K562 (cell line): Measurements from ENCODE around the gene NR2F6. TPM values are rescaled to one million over a fixed set of nuclear protein-coding genes. Genes with fewer than 3 reads are reported as not detected.

ENCODE experiments used
- GABPB1 ChIP-seq: sonication (generic); formaldehyde crosslinking; IDR thresholded peaks from 2 replicates; pipeline ENCODE4 v1.8.0; 2022; ENCODE audit warnings: mild to moderate bottlenecking, missing genetic modification reagents
- RBFOX2 ChIP-seq: fragments of 200-400 bp; formaldehyde crosslinking; IDR thresholded peaks from 2 replicates; pipeline ENCODE4 v1.6.1; 2017; ENCODE audit warnings: low read depth, mild to moderate bottlenecking, low read length, moderate library complexity
- SRSF3 ChIP-seq: fragments of 200-400 bp; formaldehyde crosslinking; IDR thresholded peaks from 2 replicates; pipeline ENCODE4 v1.6.1; 2016; ENCODE audit warnings: mild to moderate bottlenecking, low read length, moderate library complexity; ENCODE audit not compliant: insufficient read depth
- polyA plus RNA-seq, 8 experiments: library from polyadenylated mRNA; depleted of rRNA in 4 of 8; stranded (reverse) in 5 of 8; unstranded in 3 of 8; fragments of >200 nt; fragmentation: Nextera tagmentation in 2 of 8; fragmentation: Illumina TruSeq in 1 of 8; extraction: Ambion mirVana in 2 of 8; extraction: Trizol in 1 of 8; gene quantifications; 2 replicates each; pipeline versions ENCODE4 v1.2.1 to v1.2.3, GENCODE V29; 2011 to 2014; ENCODE audit warnings: inconsistent platforms in 1 of 8, missing spikeins in 1 of 8
- total RNA-seq, 7 experiments: library from RNA; depleted of rRNA in 6 of 7; stranded (reverse); fragments of >200 nt in 6 of 7; fragmentation: Illumina TruSeq in 2 of 7; extraction: Trizol in 2 of 7; gene quantifications; 2 replicates each; pipeline versions ENCODE4 v1.2.1 to v1.2.3, GENCODE V29; 2011 to 2021; ENCODE audit warnings: low replicate concordance in 1 of 7
- TF ChIP-seq, protein P1 (sequence below), 3 experiments: fragments of 200-800 bp in 1 of 3; fragments of 250-450 bp in 1 of 3; fragments of 450-650 bp in 1 of 3; sonication (Bioruptor Pico) in 1 of 3; sonication (Bioruptor generic) in 1 of 3; formaldehyde crosslinking in 1 of 3; IDR thresholded peaks; 2 replicates each; pipeline versions ENCODE4 v1.6.1 to v1.8.0; 2016 to 2022; ENCODE audit warnings: mild to moderate bottlenecking in 2 of 3, missing genetic modification characterization in 2 of 3, missing compliant biosample characterization in 1 of 3, moderate library complexity in 1 of 3
- TF ChIP-seq, protein P2 (sequence below): fragments of 450-650 bp; IDR thresholded peaks from 2 replicates; pipeline ENCODE4 v1.6.1; 2018; ENCODE audit not compliant: partially characterized antibody
- TF ChIP-seq, protein P3 (sequence below): fragments of 250-450 bp; sonication (Bioruptor Pico); IDR thresholded peaks from 2 replicates; pipeline ENCODE4 v1.4.0; 2020; ENCODE audit warnings: mild to moderate bottlenecking, moderate library complexity, borderline replicate concordance

The NR2F6 gene
- total and polyA plus RNA-seq, 9 of the 15 experiments (the other 6 are each of a cell fraction or from before 2014, with no cell fraction given): 0.76 to 97.5 (median 18.8) TPM

DNA sequence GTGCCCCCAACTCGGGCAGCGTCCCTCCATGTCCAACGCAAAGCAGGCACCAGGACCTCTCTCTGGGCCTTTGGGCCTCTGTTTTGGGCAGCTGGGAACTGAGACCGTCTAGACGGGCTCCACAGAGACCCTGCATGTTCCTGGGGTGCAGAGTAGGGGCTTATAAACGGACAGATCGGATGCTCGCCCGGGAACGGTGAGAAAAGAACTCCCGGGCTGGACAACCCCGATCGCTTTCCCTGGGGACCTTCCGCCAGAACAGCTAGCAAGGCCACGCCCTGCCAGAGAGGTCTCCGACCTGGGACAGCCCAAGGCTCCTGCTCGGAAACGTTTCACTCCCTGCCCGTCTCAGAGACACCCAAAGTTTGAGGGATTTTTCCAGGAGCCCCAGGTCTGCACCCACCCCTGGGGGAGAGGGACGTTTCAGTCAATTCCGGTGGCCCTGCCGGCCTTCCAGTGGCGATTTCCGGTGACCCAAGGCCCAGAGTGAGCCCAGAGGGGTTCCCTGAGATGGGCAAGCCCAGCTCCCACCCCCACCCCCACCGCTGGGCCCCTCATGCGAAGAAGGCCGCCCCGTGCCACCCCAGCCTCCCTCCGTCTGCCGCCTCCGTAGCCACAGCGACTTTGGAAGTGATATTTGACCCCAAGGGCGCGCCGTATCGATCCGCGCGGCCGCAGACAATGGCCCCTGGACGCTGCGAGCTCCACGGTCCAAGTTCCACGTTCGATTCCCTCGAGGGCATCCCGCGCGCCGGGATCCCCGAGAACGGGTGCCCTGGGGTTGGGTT is 1.7 kb downstream of the NR2F6 start (continued):
- TF ChIP-seq, protein P1, sequence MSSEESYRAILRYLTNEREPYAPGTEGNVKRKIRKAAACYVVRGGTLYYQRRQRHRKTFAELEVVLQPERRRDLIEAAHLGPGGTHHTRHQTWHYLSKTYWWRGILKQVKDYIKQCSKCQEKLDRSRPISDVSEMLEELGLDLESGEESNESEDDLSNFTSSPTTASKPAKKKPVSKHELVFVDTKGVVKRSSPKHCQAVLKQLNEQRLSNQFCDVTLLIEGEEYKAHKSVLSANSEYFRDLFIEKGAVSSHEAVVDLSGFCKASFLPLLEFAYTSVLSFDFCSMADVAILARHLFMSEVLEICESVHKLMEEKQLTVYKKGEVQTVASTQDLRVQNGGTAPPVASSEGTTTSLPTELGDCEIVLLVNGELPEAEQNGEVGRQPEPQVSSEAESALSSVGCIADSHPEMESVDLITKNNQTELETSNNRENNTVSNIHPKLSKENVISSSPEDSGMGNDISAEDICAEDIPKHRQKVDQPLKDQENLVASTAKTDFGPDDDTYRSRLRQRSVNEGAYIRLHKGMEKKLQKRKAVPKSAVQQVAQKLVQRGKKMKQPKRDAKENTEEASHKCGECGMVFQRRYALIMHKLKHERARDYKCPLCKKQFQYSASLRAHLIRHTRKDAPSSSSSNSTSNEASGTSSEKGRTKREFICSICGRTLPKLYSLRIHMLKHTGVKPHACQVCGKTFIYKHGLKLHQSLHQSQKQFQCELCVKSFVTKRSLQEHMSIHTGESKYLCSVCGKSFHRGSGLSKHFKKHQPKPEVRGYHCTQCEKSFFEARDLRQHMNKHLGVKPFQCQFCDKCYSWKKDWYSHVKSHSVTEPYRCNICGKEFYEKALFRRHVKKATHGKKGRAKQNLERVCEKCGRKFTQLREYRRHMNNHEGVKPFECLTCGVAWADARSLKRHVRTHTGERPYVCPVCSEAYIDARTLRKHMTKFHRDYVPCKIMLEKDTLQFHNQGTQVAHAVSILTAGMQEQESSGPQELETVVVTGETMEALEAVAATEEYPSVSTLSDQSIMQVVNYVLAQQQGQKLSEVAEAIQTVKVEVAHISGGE (CRISPR knock-in tag; IDR thresholded peaks at IDR 0.05): peak in 2 of 3 experiments; percentile 64 to 94; a peak in 4 of 6 replicates
- TF ChIP-seq RBFOX2 (peak; percentile 69), SRSF3 (0 out of 2 replicates have a peak, but pooled peaks have one; percentile 34), GABPB1 (CRISPR knock-in tag) (peak; percentile 53; the same call in 1 of the 2 replicates)
- TF ChIP-seq, protein P2, sequence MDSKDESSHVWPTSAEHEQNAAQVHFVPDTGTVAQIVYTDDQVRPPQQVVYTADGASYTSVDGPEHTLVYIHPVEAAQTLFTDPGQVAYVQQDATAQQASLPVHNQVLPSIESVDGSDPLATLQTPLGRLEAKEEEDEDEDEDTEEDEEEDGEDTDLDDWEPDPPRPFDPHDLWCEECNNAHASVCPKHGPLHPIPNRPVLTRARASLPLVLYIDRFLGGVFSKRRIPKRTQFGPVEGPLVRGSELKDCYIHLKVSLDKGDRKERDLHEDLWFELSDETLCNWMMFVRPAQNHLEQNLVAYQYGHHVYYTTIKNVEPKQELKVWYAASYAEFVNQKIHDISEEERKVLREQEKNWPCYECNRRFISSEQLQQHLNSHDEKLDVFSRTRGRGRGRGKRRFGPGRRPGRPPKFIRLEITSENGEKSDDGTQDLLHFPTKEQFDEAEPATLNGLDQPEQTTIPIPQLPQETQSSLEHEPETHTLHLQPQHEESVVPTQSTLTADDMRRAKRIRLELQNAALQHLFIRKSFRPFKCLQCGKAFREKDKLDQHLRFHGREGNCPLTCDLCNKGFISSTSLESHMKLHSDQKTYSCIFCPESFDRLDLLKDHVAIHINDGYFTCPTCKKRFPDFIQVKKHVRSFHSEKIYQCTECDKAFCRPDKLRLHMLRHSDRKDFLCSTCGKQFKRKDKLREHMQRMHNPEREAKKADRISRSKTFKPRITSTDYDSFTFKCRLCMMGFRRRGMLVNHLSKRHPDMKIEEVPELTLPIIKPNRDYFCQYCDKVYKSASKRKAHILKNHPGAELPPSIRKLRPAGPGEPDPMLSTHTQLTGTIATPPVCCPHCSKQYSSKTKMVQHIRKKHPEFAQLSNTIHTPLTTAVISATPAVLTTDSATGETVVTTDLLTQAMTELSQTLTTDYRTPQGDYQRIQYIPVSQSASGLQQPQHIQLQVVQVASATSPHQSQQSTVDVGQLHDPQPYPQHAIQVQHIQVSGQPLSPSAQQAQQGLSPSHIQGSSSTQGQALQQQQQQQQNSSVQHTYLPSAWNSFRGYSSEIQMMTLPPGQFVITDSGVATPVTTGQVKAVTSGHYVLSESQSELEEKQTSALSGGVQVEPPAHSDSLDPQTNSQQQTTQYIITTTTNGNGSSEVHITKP: peak; percentile 64
- TF ChIP-seq, protein P3, sequence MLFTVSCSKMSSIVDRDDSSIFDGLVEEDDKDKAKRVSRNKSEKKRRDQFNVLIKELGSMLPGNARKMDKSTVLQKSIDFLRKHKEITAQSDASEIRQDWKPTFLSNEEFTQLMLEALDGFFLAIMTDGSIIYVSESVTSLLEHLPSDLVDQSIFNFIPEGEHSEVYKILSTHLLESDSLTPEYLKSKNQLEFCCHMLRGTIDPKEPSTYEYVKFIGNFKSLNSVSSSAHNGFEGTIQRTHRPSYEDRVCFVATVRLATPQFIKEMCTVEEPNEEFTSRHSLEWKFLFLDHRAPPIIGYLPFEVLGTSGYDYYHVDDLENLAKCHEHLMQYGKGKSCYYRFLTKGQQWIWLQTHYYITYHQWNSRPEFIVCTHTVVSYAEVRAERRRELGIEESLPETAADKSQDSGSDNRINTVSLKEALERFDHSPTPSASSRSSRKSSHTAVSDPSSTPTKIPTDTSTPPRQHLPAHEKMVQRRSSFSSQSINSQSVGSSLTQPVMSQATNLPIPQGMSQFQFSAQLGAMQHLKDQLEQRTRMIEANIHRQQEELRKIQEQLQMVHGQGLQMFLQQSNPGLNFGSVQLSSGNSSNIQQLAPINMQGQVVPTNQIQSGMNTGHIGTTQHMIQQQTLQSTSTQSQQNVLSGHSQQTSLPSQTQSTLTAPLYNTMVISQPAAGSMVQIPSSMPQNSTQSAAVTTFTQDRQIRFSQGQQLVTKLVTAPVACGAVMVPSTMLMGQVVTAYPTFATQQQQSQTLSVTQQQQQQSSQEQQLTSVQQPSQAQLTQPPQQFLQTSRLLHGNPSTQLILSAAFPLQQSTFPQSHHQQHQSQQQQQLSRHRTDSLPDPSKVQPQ (CRISPR knock-in tag): no peak
